Osteocyte (in vitro differentiated cells): ENCODE results near the gene ACBD5. TPM values are rescaled to one million over a fixed set of nuclear protein-coding genes. Genes with fewer than 3 reads are reported as not detected.

ENCODE experiments used
- DNase-seq: peaks from one replicate; pipeline ENCODE4 v3.0.0; 2021; ENCODE audit warnings: mixed read lengths; ENCODE audit not compliant: unreplicated experiment; ENCODE audit errors: extremely low spot score
- H3K27ac Mint-ChIP-seq: one replicate; pipeline ENCODE4 v1.8.0; 2021; ENCODE audit warnings: mild to moderate bottlenecking, mixed read lengths; ENCODE audit not compliant: unreplicated experiment
- H3K27me3 Mint-ChIP-seq: one replicate; pipeline ENCODE4 v1.8.0; 2021; ENCODE audit warnings: mixed read lengths; ENCODE audit not compliant: unreplicated experiment
- H3K36me3 Mint-ChIP-seq: one replicate; pipeline ENCODE4 v1.8.0; 2021; ENCODE audit warnings: mixed read lengths; ENCODE audit not compliant: unreplicated experiment
- H3K4me1 Mint-ChIP-seq: one replicate; pipeline ENCODE4 v1.8.0; 2021; ENCODE audit warnings: mixed read lengths; ENCODE audit not compliant: unreplicated experiment
- H3K4me3 Mint-ChIP-seq: one replicate; pipeline ENCODE4 v1.8.0; 2021; ENCODE audit warnings: mild to moderate bottlenecking, moderate library complexity, mixed read lengths; ENCODE audit not compliant: unreplicated experiment
- H3K9me3 Mint-ChIP-seq: one replicate; pipeline ENCODE4 v1.8.0; 2021; ENCODE audit warnings: mixed read lengths; ENCODE audit not compliant: unreplicated experiment
- total RNA-seq: library from RNA; stranded (reverse); gene quantifications from 2 replicates; pipeline ENCODE4 v1.2.1, GENCODE V29; 2021
- TF ChIP-seq, protein P1 (sequence below): fragments of 200-600 bp; sonication (generic); IDR thresholded peaks from 2 replicates; pipeline ENCODE4 v1.5.0; 2021; ENCODE audit warnings: antibody characterized with exemption, mild to moderate bottlenecking, moderate library complexity

Gene ACBD5
- total RNA-seq, 1 donor from 2014 or later = 25.0 TPM

- peak overlapping the region; percentile 100 for H3K27ac Mint-ChIP-seq
- peaks cover 3% of the 10 kb centered on the region for H3K36me3 Mint-ChIP-seq
- peak overlapping the region; percentile 97 for H3K4me3 Mint-ChIP-seq
- no peak for DNase-seq
- no peaks in the 10 kb centered on the region for H3K27me3 Mint-ChIP-seq
- no peaks in the 10 kb centered on the region for H3K9me3 Mint-ChIP-seq
- TF ChIP-seq, protein P1, sequence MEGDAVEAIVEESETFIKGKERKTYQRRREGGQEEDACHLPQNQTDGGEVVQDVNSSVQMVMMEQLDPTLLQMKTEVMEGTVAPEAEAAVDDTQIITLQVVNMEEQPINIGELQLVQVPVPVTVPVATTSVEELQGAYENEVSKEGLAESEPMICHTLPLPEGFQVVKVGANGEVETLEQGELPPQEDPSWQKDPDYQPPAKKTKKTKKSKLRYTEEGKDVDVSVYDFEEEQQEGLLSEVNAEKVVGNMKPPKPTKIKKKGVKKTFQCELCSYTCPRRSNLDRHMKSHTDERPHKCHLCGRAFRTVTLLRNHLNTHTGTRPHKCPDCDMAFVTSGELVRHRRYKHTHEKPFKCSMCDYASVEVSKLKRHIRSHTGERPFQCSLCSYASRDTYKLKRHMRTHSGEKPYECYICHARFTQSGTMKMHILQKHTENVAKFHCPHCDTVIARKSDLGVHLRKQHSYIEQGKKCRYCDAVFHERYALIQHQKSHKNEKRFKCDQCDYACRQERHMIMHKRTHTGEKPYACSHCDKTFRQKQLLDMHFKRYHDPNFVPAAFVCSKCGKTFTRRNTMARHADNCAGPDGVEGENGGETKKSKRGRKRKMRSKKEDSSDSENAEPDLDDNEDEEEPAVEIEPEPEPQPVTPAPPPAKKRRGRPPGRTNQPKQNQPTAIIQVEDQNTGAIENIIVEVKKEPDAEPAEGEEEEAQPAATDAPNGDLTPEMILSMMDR = no peak
- H3K4me1 Mint-ChIP-seq = peaks cover 40% of the 10 kb centered on the region
Measured at GRCh38 chr10:27153329-27153728, 87.3 kb downstream of the ACBD5 start.

DNA sequence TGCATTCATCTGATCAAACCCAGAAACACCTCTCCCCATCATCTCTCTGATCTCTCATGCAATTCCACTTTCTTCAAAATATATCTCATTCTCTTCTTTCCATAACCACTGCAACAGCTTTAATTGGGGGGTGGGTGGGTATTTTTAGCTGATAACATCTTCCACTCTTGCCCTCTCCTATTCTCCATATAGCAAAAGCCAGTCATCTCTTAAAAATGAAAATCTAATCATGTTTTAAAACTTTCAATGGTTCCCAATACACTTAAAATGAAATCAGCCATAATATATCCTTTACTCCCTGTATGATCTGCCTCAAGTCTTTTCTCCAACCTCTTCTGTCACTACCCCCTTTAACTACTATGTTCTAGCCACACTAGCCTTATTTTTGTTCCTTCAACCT, 87.9 kb downstream of the ACBD5 start:
- TF ChIP-seq, protein P1 = no peak
- peak overlapping the region; percentile 97 for H3K4me3 Mint-ChIP-seq
- H3K9me3 Mint-ChIP-seq = no peaks in the 10 kb centered on the region
- H3K27ac Mint-ChIP-seq = peak overlapping the region; percentile 100
- H3K4me1 Mint-ChIP-seq = peaks cover 35% of the 10 kb centered on the region
- H3K27me3 Mint-ChIP-seq = no peaks in the 10 kb centered on the region
- H3K36me3 Mint-ChIP-seq = peaks cover 6% of the 10 kb centered on the region
- no peak for DNase-seq

- peaks cover 20% of the 10 kb centered on the region for H3K36me3 Mint-ChIP-seq
- DNase-seq = no peak
- H3K4me1 Mint-ChIP-seq = peaks cover 23% of the 10 kb centered on the region
- TF ChIP-seq, protein P1 = no peak
- H3K9me3 Mint-ChIP-seq = no peaks in the 10 kb centered on the region
- no peak overlapping the region for H3K4me3 Mint-ChIP-seq
- peak overlapping the region; percentile 59 for H3K27ac Mint-ChIP-seq
- no peaks in the 10 kb centered on the region for H3K27me3 Mint-ChIP-seq
Measured at GRCh38 chr10:27150261-27150660, 90.3 kb downstream of the ACBD5 start.

- TF ChIP-seq, protein P1 = no peak
- H3K27me3 Mint-ChIP-seq = no peaks in the 10 kb centered on the region
- peaks cover 29% of the 10 kb centered on the region for H3K36me3 Mint-ChIP-seq
- peaks cover 16% of the 10 kb centered on the region for H3K4me1 Mint-ChIP-seq
- H3K4me3 Mint-ChIP-seq = no peak overlapping the region
- H3K9me3 Mint-ChIP-seq = no peaks in the 10 kb centered on the region
- no peak overlapping the region for H3K27ac Mint-ChIP-seq
- no peak for DNase-seq
Measured at GRCh38 chr10:27147701-27148100, 92.9 kb downstream of the ACBD5 start.

DNA sequence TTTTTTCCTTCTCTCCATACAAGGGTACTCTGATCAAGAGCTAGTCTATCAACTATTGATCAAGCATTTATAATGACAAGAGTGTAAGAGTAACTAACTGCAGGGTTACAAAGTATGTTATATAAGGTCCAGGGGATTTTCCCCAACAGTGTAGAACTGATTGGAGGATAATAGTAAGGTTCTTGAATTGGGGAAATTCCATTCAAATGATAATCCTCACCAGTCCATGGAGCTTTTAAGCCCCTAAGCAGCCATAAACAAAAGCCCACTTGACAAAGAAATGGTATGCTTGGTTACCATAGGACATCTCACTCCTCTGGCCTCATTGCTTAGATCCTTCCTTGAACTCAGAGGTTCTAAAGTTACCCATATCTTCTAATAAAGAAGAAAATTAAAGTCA, 94.7 kb downstream of the ACBD5 start:
- H3K4me3 Mint-ChIP-seq = no peak overlapping the region
- H3K27me3 Mint-ChIP-seq = no peaks in the 10 kb centered on the region
- H3K9me3 Mint-ChIP-seq = no peaks in the 10 kb centered on the region
- peaks cover 33% of the 10 kb centered on the region for H3K36me3 Mint-ChIP-seq
- H3K27ac Mint-ChIP-seq = no peak overlapping the region
- DNase-seq = no peak
- H3K4me1 Mint-ChIP-seq = peaks cover 7% of the 10 kb centered on the region
- TF ChIP-seq, protein P1 = no peak

Other genes with a start within 250 kb of the ACBD5 start
- gene ANKRD26, start 140.3 kb downstream of the ACBD5 start, total RNA-seq = 12.2 and 13.5 TPM in 2 replicates
- gene YME1L1, start 86.4 kb downstream of the ACBD5 start, total RNA-seq = 114 and 119 TPM in 2 replicates
- 7.8 and 10.5 TPM in 2 replicates for gene MASTL, start 85.4 kb downstream of the ACBD5 start, total RNA-seq